ENCODE data around the gene DISC1.
"Not testable (repeated sequence)": the region's sequence is repeated elsewhere in the genome, so short reads cannot be mapped to it uniquely, and the experiment has no call there.

DISC1 gene

DNA sequence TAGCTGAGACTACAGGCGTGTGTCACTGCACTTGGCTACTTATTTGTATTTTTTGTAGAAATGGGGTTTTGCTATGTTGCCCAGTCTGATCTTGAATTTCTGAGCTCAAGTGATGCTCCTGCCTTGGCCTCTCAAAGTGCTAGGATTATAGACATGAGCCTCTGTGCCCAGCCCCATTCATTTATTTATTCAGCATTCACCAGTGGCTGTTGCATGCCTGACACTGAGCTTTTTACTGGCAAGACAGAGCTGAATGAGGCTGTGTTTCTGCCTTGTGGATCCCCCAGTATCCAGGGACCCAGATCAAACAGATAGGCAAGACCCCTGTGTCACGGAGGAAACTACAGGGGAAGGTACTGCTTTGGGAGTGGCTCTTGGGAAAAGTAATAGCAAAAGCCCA, 109.4 kb downstream of the DISC1 start:
- DNase-seq = no peak

DNA sequence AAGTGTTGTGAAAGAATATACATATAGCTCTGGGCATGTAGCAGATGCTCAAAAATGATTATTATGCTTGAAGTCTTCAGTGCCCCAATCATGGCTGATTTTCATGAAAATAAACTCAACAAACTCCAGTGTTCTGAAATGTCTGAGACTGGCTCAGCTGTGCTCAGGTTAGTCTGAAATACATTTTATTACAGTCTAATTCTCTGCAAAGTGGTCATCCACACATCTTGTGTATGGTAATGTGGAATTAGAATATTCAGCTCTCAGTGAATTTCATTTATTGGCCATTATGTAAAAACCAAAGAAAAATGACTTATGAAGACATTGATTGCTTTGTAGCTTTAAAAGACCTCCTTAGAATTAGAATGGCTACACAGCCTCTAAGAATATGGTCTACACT, 109.9 kb downstream of the DISC1 start:
- no peak for DNase-seq

DNA sequence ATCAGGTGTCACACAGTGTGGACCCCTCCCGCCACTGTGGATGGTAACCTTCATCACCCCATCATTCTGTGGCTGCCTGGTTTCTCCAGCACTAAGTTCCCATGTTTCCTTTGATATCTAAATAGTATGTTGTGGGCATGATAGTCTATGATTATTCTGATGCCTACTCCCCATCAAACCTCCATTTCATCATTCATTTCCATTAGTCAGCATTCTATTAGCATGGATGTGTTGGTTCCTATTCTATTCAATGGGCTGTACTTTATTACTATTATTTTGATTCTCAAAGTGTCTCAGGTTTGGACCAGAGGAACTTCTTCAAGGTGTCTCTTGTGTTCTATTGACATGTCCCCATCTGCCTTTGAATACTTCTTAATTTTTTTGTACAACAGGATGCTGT, 112.0 kb downstream of the DISC1 start:
- no peak for DNase-seq

DNA sequence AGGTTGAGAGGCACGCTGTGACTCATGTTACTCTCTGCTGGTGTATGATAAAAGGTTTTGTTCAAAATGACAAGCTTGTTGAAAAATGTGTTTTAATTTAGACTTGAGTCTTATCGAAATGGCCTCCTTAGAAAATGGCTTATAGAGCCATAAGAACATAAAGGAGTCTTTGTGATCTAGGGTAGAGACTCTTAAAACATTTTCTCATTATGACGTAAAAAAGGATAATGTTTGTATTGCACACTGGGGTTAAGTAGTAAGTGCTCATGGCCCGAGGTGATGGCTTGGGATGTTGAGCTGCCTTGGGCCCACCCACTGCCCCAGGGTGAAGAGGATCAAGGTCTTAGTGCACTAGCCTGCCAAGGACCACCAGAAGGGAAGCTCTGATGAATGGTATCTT, 117.4 kb downstream of the DISC1 start:
- DNase-seq = no peak

DNA sequence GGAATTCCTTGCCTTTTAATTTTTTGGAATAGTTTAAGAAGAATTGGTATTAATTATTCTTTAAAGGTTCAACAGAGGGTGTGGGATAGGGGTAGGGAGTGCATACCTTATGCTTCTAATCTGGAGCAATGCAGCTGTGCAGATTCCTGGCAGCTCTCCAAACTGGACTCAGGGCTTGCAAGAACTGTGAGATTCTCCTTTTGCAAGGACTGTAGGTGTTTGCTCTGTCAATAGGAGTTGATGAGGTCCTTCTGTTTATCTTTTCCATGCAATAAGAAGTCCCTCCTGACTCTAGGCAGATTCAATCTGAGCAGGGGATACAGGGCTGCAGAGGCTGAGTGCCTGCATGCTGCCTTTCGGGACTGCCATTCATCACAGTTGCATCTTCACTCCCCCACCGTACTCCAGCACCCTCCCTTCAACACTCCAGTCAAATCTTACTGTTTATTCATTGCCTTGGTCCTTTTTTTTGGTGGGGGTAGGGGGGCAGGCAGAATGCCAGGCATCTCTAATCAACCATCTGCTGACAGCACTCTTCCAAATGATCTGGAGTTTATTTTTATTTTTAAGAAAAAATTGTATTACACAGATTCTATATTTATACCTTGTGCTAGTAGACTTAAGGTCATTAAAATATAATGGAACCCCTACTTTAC, 122.3 kb downstream of the DISC1 start:
- DNase-seq = no peak

DNA sequence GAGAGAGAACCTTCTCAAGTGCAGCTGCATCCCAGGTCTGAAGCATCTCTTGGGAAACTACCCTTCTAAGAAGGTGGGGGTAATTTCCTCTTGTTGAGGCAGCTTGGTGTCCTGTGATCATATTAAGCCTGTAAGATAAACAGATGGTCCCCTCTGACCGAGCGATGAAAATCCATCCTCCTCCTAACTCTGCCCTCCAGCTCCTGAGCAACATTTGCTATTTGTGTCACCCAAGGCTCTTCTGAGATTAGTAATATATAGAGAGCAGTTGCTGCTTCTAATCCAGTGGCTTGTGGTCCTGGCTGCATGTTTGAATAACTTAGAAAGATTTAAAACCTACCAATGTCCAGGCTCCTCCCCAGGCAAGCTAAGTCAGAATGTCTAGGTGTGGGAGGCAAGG, 123.7 kb downstream of the DISC1 start:
- no peak for DNase-seq

DNA sequence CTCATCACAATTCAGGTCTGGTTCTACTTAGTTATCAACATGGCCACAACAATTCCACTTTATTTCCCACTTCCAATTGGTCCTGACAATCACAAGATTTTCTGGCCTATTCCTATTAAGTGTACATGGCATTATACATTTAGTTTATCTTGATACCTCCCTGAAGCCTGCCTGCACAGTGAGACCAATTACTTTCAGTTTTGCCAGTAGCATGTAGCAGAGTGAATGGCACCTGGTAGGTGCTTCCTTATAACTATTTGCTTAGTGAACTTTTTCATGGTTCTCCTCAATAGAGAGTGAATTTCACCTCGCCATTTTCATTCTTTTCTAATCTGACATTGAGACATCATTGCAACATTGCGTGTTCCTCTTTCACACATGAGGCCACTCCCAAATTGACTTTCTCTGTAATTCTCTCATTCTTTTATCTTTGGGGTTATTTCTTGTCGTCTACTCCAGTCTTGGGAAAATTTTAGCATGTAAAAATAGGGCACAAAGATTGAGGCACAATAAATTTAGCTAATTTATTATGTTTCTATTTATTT, 124.3 kb downstream of the DISC1 start:
- no peak for DNase-seq

DNA sequence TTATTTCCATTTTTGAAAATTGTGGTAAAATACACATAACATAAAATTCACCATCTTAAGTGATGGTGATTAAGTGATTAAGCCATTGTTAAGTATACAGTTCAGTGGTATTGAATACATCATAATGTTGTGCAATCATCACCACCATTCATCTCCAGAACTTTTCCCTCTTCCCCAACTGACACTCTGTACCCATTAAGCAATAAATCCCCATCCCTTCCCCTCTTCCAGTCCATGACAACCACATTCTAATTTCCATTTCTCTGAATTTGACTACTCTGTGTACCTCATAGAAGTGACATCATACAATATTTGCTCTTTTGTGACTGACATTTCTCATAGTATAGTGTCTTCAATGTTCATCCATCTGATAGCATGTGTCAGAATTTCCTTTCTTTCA, 124.8 kb downstream of the DISC1 start:
- DNase-seq = no peak

DNA sequence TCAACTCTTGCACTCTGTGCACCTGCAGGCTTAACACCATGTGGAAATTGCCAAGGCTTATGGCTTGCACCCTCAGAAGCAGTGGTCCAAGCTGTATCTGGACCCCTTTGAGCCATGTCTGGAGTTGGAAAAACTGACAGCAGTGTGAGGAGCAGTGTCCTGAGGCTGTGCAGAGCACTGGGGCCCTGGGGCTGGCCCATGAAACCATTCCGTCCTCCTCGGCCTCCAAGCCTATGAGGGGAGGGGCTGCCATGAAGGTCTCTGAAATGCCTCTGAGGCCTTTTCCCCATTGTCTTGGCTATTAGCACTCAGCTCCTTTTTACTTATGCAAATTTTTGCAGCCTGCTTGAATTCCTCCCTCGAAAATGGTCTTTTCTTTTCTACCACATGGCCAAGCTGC, 126.7 kb downstream of the DISC1 start:
- no peak for DNase-seq

DNA sequence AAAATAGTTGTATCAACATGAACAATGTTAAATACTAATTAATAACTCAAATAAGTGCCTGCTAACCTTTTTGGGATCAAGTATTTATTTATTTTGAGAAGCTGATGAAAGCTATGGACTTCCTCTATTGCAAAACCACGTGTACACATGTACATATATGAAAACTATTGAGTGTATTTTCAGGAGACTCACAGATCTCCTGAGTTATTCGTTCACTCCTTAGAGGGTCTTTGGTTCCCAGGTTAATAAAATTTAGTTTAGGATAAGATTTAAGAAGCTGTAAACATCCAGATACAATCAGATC, 130.5 kb downstream of the DISC1 start:
- no peak for DNase-seq

DNA sequence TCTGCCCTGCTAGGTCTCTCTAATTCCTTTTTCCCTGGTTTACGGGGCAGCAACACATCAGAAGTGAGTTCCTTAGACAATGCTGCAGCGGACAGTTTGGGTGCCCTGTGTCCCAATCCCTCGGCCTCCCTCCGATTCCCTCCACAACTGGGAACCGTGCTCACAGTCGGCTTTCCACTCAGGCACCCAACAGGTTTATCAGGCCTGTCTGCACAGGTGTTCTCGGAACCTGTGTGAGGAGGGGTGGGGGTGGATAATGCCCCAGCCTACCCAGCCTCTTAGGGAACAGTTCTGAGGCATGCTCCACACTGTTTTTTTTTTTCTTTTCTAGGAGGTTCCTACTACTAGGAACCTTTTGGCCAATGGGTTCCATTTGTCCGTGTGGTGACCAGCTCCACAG, 131.2 kb downstream of the DISC1 start:
- no peak for DNase-seq

DNA sequence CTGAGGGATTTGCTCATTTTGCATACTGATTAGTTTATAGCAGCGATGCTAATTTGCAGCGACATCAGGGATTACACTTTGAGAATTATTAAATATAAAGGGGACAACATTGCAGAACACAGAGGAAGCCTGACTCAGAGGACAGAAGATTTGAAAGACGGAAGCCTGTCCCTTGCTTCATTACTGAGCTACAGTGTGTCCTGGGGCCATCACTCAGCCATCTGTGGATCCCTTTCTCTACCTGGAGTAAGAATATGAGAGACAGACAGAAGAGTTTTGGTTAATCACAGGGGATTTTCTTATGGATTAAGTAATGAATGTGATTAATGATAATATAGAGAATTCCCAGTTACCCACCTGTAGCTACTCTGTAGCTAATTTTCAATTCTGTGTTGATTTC, 134.7 kb downstream of the DISC1 start:
- DNase-seq = no peak

DNA sequence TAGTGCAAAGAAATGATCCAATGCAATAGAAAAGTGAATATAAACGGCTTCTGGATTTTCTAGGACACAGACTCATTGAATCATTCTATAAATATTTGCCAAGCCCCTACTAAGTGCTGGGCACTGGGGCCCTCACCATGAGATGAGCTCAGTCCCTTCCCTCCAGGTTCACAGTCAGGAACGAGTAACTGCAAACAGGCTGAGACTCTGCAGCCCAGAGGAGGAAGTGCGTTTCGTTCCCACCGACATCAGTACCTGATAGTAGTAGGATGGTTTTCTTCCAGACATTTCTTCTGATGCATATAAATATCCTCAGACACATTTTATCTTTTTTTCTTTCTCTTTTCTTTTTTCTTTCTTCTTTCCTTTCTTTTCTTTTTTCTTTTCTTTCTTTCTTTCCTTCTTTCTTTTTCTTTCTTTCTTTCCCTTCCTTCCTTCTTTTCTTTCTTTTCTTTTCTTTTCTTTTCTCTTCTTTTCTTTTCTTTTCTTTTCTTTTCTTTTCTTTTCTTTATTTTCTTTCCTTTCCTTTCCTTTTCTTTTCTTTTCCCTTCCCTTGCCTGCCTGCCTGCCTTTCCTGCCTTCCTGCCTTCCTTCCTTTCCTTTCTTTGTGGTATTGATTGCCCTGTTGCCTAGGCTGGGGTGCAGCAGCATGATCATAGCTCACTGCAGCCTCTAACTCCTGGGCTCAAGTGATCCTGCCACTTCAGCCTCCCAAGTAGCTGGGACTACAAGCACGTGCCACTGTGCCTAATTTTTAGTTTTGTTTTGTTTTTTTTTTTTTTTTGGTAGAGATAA, 135.4 kb downstream of the DISC1 start:
- no peak for DNase-seq

DNA sequence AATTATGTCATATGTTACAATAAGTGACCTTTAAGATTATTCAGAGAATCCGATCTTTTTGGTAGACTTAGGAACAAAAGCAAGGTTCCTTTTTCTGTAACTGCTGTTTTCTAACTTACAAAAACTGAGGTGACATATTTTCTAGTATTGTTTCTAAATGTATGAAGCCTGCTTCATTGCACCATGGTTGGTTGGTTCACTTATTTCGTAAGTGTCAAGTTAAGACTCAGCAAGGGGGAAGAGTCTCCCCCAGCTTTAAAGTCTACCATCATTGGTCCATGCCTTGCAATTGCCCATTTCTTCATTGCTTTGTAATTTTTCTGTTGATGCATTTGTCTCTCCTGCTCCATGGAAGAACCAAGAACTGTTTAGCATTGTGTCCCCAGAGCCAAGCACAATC, 136.9 kb downstream of the DISC1 start:
- DNase-seq = no peak

DNA sequence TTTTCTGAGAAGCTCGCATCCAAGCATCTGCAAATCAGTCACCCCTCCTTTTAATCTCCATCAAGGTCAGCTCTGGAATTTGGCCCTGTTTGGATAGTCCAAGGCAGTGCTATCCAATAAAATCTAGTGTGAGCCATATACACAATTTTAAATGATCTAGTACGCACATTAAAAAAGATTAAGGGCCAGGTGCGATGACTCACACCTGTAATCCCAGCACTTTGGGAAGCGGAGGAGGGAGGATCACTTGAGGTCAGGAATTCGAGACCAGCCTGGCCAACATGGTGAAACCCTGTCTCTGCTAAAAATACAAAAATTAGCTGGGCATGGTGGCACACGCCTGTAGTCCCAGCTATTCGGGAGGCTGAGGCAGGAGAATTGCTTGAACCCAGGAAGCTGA, 139.2 kb downstream of the DISC1 start:
- not testable (repeated sequence) for DNase-seq

DNA sequence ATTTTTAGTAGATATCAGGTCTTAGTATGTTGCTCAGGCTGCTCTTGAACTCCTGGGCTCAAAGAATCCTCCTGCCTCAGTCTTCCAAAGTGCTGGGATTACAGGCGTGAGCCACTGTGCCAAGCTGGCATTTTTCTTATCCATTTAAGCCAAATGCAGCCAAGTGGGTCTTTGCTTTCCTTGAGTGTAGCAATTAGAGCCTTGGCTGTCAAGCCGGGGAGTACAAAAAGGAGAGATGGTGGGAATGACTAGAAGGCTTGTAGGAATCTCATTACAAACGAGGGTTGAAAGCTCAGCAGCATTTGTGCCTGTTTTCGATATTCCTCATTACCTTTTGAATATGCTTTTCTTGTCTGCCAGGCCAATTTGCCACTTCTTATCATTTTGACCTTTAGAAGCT, 140.9 kb downstream of the DISC1 start:
- no peak for DNase-seq

DNA sequence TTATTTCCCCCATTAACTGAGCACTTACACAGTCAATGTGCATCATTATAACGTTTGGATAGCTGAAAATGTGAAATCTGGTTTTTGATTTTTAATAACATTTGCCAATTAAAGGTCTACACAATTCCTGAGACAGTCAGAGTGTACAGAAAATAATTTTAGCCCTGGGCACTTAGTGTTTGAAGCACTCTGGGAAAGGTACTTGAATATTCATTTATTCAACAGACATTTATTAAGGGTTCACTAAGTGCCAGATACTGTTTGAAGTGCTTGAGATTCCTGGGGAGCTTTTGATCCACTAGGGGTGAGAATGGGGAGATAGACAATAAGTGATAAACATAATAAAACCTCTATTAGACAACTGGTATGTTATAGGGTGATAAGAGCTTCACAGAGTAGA, 141.8 kb downstream of the DISC1 start:
- DNase-seq = no peak

DNA sequence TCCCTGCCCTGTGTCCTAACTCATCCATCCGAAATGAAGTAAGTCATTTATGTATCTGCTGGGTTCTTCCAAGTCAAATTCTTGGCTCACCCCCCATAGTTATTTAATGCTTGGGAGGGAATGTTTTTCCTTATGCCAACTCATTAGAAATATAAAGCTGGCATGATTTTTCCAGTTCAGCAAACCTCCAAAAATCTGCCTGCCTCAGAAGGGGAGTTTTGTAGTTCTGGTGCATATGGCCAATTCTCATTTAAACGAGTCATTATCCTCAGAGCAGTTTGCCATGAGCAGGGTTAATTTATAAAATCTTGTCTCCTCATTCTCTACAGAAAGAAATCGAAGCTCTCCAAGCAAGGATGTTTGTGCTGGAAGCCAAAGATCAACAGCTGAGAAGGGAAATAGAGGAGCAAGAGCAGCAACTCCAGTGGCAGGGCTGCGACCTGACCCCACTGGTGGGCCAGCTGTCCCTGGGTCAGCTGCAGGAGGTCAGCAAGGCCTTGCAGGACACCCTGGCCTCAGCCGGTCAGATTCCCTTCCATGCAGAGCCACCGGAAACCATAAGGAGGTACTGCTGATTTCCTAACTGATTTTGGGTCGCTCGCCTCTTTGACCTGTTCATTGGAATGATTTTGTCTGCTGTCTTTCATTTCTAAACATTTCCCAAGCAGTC, 144.1 kb downstream of the DISC1 start:
- DNase-seq = no peak

DNA sequence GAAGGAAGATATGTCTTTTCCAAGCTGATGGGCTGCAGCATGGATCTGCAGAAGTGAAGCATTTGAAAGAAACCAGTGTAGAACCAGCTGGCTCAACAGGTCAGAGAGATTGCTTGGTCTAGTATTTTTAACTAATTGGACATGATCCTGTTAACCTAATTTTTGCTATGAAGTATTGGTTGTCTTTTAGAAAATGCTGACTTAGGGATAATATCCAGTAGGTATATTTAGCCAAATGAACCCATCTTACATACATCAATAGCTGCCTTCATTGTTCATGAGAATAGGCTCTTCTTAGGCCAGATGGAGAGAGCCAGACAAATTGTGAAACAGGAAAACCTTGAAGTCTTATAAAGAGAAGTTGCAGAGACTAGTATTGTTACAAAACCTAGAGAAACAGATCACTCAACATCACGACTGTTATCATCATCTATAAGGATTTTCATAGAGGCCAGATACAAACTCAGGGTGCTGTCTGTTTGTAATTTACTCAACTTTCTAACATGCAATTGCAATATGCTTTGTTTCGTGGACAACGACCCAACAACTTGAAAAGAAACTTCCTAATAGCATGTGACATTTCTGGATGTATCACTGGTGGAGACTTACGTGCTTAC, 148.2 kb downstream of the DISC1 start:
- no peak for DNase-seq

DNA sequence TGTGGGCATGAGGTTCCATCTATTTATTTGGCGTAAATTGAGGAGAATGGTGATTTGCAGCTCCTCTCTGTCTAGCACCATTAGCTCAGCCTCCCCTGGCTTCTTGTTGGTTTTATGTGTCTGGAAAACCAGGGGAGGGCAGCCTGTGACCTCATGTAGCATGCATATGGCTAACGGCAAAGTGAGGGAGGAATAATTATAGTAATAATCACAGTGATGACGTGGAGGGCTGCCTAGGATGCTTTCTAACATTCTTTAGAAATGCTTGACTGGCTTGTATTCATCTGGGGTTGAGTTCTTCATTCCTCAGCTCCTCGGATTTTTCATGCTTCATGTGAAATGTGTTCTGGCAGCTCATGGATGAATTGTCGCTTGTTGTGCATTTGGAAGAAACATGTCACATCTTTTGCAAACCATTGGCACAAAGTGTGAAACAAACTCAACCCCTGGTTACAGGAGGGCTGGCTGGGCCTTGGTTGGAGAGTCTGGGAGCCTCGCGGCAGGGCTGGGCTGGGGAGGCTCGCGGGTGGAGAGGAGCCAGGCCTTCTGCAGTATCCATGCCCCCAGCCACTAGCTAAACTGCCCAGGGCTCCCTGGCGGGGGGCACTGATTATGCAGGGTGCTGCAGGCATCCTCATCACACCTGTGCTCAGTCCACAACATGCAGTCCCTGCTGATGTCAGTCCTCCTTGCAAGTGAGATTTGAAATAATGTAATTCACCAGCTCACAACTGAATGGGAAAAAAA, 149.6 kb downstream of the DISC1 start:
- DNase-seq = no peak

DNA sequence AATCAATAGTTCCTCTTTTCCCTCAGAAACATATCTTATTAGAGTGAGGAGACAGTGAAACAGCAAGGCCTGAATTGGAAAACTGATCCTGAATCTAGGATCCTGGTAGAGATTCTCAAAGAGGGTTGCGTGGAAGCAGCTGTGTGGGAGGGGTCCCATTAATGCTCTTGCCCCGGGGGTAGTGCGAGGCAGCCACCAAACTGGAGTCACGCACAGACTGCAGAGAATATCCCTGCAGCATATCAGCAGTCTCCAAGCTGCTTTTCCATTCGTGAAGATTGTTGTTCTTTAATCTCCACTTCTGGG, 150.1 kb downstream of the DISC1 start:
- DNase-seq = no peak

DNA sequence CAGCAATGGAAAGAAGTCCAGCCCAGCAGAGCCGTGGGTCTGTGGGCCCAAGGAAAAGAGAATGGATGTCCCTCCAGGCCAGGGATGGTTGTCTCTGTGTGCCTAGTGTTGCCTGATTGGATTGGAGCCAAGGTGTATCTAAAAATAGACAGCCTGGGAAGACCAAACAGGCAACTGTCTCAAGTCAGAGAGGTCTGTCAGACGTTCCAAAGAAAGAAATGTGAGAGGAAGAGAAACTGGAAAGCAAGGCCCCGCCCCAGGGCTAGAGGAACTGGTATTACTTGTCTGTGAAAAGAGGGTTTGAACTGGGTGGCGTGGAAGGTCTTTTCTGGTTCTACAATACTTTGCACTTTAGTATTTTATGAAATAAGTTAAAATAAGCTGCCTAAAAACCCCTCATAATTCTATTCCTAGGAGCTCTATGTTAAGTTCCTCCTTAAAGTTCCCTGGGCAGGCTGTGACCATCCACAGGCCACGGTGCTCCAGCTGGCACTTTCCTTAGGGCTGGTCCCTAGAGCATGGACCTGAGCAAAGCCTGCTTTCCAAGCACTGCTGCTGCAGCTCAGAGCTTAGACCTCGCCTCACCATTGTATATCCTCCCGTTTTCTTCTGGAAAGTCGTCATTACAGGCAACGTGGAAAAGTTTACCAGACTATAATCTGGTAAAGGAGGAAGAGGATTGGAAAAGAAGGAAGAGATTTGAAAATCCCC, 151.6 kb downstream of the DISC1 start:
- no peak for DNase-seq

DNA sequence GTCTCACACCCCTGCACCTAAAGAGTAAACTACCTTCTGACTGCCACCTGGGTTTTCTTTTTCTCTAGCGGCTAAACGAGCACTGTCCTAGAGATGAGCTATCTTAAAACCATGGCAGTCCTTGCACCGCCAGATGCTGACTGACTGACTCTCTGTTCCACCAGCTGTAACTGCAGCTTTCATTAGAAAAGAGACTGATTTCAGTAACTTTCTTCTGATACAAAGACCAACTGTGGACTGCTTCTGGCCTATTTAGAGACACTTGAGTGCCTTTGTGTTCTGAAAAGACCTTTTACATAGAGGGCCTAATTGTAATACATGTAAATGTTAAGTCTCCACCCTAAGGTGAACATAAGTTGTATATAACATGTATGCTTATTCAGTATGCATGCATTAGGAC, 152.5 kb downstream of the DISC1 start:
- no peak for DNase-seq
